ENCODE data around the gene CARD14. TPM values are rescaled to one million over a fixed set of nuclear protein-coding genes. Genes with fewer than 3 reads are reported as not detected.

CARD14 gene
- total RNA-seq = not detected in 2 replicates

GRCh38 chr17:80169784-80170500 is at the start of gene CARD14:
Gene CARD14, plus strand, starts transcription at chr17:80170030. Its CDS starts 11,409 bp downstream, at chr17:80181439.

GRCh38 chr17:80147035-80147822 is 22.6 kb upstream of the CARD14 start, which contains the start of gene EIF4A3:
Gene EIF4A3, minus strand, starts transcription at chr17:80147128. Its CDS starts 167 bp downstream, at chr17:80146961.

GRCh38 chr17:80220054-80220735 is 50.4 kb downstream of the CARD14 start, which contains the start of the genes SGSH and SLC26A11:
Gene SGSH, minus strand, starts transcription at chr17:80220333. Its CDS starts 20 bp downstream, at chr17:80220313.
Gene SLC26A11, plus strand, starts transcription at chr17:80220427. Its CDS starts 1,134 bp downstream, at chr17:80221561.

Other genes with a start within 250 kb of the CARD14 start
- 32.5 and 35.1 TPM in 2 replicates for gene TBC1D16, start 134.2 kb upstream of the CARD14 start, total RNA-seq
- gene CCDC40, start 133.4 kb upstream of the CARD14 start, total RNA-seq = 0.97 and 2.1 TPM in 2 replicates
- 20.2 and 21.1 TPM in 2 replicates for gene GAA, start 68.4 kb upstream of the CARD14 start, total RNA-seq
- gene EIF4A3, start 22.9 kb upstream of the CARD14 start, total RNA-seq = 130 and 133 TPM in 2 replicates
- gene SGSH, start 50.3 kb downstream of the CARD14 start, total RNA-seq = 6.2 and 13.4 TPM in 2 replicates
- 4.5 and 6.8 TPM in 2 replicates for gene SLC26A11, start 50.4 kb downstream of the CARD14 start, total RNA-seq
- 64.6 and 222 TPM in 2 replicates for gene RNF213, start 90.8 kb downstream of the CARD14 start, total RNA-seq
- gene ENDOV, start 245.1 kb downstream of the CARD14 start, total RNA-seq = 14.0 and 18.7 TPM in 2 replicates